Activated naive CD4-positive, alpha-beta T cell treated with anti-CD3 and anti-CD28 coated beads, Interleukin-2, amount 10 ng/mL, durations not matched to agents 7 days and 5 days (primary cell): ENCODE data around the gene ZNF784.

ENCODE experiments used
- CTCF ChIA-PET: fragments of 350-600 bp; sonication (Branson Sonifier 250); formaldehyde crosslinking; loops from one replicate; lab custom pipeline; 2021; ENCODE audit warnings: antibody characterized with exemption; lab: Charles Lee
- DNase-seq: peaks from one replicate; pipeline ENCODE4 v3.0.0-alpha.2; 2020
- H3K27ac Mint-ChIP-seq: one replicate; pipeline ENCODE4 v1.8.0; 2021; ENCODE audit warnings: mild to moderate bottlenecking, moderate library complexity, mixed read lengths
- H3K27me3 Mint-ChIP-seq: one replicate; pipeline ENCODE4 v1.8.0; 2021; ENCODE audit warnings: mild to moderate bottlenecking, mixed read lengths
- H3K36me3 Mint-ChIP-seq: one replicate; pipeline ENCODE4 v1.8.0; 2021; ENCODE audit warnings: mixed read lengths
- H3K4me1 Mint-ChIP-seq: one replicate; pipeline ENCODE4 v1.8.0; 2021; ENCODE audit warnings: mixed read lengths
- H3K4me3 Mint-ChIP-seq: one replicate; pipeline ENCODE4 v1.8.0; 2021; ENCODE audit warnings: mild to moderate bottlenecking, moderate library complexity, mixed read lengths
- H3K9me3 Mint-ChIP-seq: one replicate; pipeline ENCODE4 v1.8.0; 2021; ENCODE audit warnings: mixed read lengths

ZNF784 gene

DNA sequence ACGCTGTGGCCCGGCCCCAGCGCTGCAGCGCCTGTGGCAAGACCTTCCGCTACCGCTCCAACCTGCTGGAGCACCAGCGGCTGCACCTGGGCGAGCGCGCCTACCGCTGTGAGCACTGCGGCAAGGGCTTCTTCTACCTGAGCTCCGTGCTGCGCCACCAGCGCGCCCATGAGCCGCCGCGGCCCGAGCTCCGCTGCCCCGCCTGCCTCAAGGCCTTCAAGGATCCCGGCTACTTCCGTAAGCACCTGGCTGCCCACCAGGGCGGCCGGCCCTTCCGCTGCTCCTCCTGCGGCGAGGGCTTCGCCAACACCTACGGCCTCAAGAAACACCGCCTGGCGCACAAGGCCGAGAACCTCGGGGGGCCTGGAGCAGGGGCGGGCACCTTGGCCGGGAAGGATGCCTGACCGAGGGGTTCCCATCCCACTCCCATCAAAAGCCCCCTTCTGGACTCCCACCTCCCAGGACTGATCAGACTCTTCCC, 7.9 kb downstream of the ZNF784 start:
- peaks cover 46% of the 10 kb centered on the region for H3K36me3 Mint-ChIP-seq
- CTCF ChIA-PET = interaction anchor here (2.8 kb wide), 1 partner anchor 10 kb away, joined by 11 read pairs; the partner anchor contains the start of gene ZNF865
- no peaks in the 10 kb centered on the region for H3K27me3 Mint-ChIP-seq
- H3K9me3 Mint-ChIP-seq = no peaks in the 10 kb centered on the region
- no peak overlapping the region for H3K4me3 Mint-ChIP-seq
- H3K4me1 Mint-ChIP-seq = peaks cover 15% of the 10 kb centered on the region
- H3K27ac Mint-ChIP-seq = no peak overlapping the region
- no peak for DNase-seq

DNA sequence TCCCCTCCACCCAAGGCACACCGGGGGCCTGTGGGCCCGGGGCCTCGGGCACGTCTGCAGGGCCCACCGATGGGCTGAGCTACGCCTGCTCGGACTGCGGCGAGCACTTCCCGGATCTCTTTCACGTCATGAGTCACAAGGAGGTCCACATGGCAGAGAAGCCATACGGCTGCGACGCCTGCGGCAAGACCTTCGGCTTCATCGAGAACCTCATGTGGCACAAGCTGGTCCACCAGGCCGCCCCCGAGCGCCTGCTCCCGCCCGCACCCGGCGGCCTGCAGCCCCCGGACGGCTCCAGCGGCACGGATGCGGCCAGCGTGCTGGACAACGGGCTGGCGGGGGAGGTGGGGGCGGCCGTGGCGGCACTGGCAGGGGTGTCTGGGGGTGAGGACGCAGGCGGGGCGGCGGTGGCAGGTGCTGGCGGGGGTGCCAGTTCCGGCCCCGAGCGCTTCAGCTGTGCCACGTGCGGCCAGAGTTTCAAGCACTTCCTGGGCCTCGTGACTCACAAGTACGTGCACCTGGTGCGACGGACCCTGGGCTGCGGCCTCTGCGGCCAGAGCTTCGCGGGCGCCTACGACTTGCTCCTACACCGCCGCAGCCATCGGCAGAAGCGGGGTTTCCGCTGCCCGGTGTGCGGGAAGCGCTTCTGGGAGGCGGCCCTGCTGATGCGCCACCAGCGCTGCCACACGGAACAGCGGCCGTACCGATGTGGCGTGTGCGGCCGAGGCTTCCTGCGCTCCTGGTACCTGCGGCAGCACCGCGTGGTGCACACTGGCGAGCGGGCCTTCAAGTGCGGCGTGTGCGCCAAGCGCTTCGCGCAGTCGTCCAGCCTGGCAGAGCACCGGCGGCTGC, 8.6 kb downstream of the ZNF784 start:
- CTCF ChIA-PET = no interaction called here
- H3K4me1 Mint-ChIP-seq = peaks cover 14% of the 10 kb centered on the region
- DNase-seq = no peak
- no peak overlapping the region for H3K4me3 Mint-ChIP-seq
- no peaks in the 10 kb centered on the region for H3K9me3 Mint-ChIP-seq
- no peaks in the 10 kb centered on the region for H3K27me3 Mint-ChIP-seq
- H3K27ac Mint-ChIP-seq = no peak overlapping the region
- peaks cover 44% of the 10 kb centered on the region for H3K36me3 Mint-ChIP-seq

DNA sequence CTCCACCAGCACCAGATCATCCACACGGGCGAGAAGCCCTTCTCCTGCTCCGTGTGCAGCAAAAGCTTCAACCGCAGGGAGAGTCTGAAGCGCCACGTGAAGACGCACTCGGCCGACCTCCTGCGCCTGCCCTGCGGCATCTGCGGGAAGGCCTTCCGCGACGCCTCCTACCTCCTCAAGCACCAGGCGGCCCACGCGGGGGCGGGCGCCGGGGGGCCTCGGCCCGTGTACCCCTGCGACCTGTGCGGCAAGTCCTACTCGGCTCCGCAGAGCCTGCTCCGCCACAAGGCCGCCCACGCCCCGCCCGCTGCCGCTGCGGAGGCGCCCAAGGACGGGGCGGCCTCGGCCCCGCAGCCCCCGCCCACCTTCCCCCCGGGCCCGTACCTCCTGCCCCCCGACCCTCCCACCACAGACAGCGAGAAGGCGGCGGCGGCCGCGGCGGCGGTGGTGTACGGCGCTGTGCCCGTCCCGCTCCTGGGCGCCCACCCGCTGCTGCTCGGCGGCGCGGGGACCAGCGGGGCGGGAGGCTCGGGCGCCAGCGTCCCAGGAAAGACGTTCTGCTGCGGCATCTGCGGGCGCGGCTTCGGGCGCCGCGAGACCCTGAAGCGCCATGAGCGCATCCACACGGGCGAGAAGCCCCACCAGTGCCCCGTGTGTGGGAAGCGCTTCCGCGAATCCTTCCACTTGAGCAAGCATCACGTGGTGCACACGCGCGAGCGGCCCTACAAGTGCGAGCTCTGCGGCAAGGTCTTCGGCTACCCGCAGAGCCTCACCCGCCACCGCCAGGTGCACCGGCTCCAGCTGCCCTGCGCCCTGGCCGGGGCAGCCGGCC, 9.4 kb downstream of the ZNF784 start:
- H3K4me3 Mint-ChIP-seq = no peak overlapping the region
- peaks cover 41% of the 10 kb centered on the region for H3K36me3 Mint-ChIP-seq
- H3K27me3 Mint-ChIP-seq = no peaks in the 10 kb centered on the region
- H3K9me3 Mint-ChIP-seq = no peaks in the 10 kb centered on the region
- CTCF ChIA-PET = no interaction called here
- no peak for DNase-seq
- no peak overlapping the region for H3K27ac Mint-ChIP-seq
- peaks cover 10% of the 10 kb centered on the region for H3K4me1 Mint-ChIP-seq

DNA sequence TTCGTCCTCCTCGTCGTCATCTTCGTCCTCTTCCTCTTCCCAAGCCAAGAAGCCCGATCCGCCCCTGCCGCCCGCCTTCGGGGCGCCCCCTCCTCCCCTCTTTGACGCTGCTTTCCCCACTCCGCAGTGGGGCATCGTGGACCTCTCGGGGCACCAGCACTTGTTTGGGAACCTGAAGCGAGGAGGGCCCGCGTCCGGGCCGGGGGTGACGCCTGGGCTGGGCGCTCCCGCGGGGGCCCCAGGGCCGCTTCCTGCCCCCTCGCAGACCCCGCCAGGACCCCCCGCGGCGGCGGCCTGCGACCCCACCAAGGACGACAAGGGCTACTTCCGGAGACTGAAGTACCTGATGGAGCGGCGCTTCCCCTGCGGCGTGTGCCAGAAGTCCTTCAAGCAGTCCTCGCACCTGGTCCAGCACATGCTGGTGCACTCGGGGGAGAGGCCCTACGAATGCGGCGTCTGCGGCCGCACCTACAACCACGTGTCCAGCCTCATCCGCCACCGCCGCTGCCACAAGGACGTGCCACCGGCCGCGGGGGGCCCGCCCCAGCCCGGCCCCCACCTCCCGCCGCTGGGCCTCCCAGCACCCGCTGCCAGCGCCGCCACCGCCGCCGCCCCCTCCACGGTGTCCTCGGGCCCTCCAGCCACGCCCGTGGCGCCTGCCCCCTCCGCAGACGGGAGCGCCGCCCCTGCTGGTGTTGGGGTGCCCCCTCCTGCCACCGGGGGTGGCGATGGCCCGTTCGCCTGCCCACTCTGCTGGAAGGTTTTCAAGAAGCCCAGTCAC, 10.2 kb downstream of the ZNF784 start:
- Mint-ChIP-seq H3K9me3 (no peaks in the 10 kb centered on the region), H3K36me3 (peaks cover 42% of the 10 kb centered on the region), H3K27ac (no peak overlapping the region), H3K27me3 (no peaks in the 10 kb centered on the region), H3K4me3 (no peak overlapping the region), H3K4me1 (peaks cover 9% of the 10 kb centered on the region)
- CTCF ChIA-PET = no interaction called here
- DNase-seq = no peak

DNA sequence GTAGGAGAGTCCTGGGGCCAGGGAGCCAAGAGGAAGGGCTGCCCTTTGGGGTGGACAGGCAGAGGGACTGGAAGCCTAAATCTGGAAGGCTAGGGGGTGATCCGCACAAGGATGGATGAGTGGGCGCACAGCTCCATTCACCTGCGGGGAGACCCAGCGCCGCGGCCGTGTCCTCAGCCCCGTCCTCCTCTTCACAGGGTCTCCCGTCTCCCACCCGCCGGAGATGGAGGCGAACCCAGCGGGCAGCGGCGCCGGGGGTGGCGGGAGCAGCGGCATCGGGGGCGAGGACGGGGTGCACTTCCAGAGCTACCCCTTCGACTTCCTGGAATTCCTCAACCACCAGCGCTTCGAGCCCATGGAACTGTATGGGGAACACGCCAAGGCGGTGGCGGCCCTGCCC, 11.0 kb downstream of the ZNF784 start:
- H3K36me3 Mint-ChIP-seq = peaks cover 42% of the 10 kb centered on the region
- H3K27ac Mint-ChIP-seq = no peak overlapping the region

DNA sequence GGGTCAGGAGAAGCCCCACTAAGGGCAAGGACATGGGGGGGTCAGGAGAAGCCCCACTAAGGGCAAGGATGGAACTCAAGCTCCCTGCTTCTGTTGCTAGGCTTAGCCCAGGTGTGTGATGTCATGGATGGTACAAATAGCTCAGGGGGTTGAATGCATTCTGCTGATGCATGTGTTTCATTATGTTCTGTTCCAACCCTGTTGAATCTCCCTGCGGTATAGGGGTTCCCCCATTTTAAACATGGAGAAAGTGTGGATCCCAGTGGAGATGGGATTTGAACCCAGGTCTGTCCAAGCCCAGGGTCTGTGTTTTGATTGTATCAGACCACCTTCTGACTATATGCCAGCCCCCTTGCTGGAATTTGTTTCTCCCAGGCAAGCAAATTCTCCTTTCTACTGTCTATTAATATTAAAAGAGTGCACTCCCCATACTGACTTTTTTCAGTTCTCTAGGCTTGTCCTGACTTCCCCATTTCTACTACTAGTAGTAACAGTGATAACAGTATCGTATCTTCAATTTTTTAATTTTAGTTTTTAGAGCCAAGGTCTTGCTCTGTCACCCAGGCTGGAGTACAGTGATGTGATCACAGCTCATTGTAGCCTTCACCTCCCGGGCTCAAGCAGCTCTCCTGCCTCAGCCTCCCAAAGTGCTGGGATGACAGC, 12.3 kb downstream of the ZNF784 start:
- Mint-ChIP-seq H3K36me3 (peaks cover 39% of the 10 kb centered on the region), H3K4me1 (peaks cover 19% of the 10 kb centered on the region), H3K27ac (no peak overlapping the region), H3K4me3 (no peak overlapping the region), H3K9me3 (no peaks in the 10 kb centered on the region), H3K27me3 (no peaks in the 10 kb centered on the region)
- CTCF ChIA-PET = no interaction called here
- no peak for DNase-seq

More for the DNA sequence above, 11.0 kb downstream of the ZNF784 start:
- CTCF ChIA-PET = no interaction called here
- Mint-ChIP-seq H3K9me3 (no peaks in the 10 kb centered on the region), H3K27me3 (no peaks in the 10 kb centered on the region), H3K4me3 (no peak overlapping the region), H3K4me1 (peaks cover 9% of the 10 kb centered on the region)
- no peak for DNase-seq

DNA sequence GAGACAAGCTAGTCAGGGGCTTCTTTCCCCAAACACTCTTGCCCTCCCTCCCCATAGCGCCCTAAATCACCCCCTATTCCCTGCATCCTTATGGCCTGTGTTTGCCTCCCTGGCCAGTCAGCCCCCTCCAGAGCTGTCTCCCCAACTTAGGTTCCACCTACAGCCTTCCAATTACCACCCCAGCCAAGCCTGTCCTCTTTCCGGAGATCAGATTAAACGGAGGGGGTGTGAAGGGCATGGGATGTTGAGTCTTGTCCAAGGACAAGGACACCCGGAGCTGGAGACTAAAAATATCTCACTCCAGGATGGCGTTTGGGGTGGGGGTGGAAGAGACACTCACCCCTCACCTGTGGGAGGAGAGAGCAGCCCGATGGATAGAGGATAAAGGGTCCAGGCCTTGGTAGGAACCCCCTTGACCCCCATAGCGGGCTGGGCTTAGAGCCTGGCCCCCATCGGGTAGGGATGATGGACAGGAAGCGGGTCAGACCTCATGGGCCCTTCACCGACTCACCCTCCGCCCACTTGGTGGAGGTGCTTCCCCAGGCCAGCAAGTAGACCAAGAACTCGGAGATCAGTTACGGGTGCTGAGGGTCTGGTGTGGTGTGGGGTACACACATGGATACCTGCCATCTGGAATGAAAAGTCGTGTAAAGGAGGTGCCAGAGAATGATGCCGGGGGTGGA, 12.9 kb downstream of the ZNF784 start:
- Mint-ChIP-seq H3K4me1 (peaks cover 26% of the 10 kb centered on the region), H3K36me3 (peaks cover 39% of the 10 kb centered on the region), H3K4me3 (no peak overlapping the region), H3K27ac (no peak overlapping the region), H3K9me3 (no peaks in the 10 kb centered on the region), H3K27me3 (no peaks in the 10 kb centered on the region)
- CTCF ChIA-PET = no interaction called here
- DNase-seq = no peak

DNA sequence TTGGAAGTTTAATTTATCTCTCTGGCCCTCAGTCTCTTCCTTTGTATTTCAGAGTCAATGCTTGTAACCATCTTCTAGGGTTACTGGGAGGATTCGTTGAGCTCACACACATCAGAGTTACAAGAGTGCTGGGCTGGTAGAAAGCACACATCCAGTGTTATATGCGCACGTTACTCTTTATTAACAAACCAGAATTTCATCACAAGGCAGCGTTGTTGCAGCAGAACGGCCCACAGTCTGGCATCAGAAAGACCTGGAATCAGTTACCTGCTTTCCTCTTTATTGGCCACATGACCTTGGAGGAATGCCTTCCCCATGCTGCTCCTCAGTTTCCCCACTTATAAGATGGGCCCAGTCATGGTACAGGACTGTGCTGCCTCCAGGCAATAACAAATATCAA, 15.0 kb downstream of the ZNF784 start:
- H3K27ac Mint-ChIP-seq = no peak overlapping the region
- H3K4me1 Mint-ChIP-seq = peaks cover 39% of the 10 kb centered on the region
- no peaks in the 10 kb centered on the region for H3K9me3 Mint-ChIP-seq
- H3K36me3 Mint-ChIP-seq = peaks cover 42% of the 10 kb centered on the region
- no peak overlapping the region for H3K4me3 Mint-ChIP-seq
- DNase-seq = no peak
- CTCF ChIA-PET = no interaction called here
- H3K27me3 Mint-ChIP-seq = no peaks in the 10 kb centered on the region

DNA sequence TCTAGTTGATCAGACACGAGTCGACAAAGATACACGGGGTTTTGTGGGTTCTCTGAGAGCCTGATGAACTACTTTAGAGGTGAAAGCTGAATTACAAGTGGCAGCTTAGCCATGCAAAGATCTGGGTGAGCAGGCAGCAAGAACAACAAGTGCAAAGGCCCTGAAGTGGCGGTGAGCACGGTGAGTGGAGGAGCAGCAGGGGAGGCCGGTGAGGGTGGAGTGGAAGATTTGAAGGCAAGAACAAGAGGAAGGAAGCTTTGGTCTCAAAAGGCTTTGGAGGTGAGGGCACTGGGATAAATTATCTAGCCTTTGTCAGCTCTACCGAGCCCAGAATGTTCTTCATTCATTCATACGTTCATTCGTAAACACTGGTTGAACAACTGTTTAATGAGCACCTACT, 17.5 kb downstream of the ZNF784 start:
- Mint-ChIP-seq H3K9me3 (no peaks in the 10 kb centered on the region), H3K27me3 (no peaks in the 10 kb centered on the region), H3K4me1 (peaks cover 50% of the 10 kb centered on the region), H3K27ac (peak overlapping the region; percentile 93), H3K36me3 (peaks cover 39% of the 10 kb centered on the region), H3K4me3 (peak overlapping the region; percentile 89)
- CTCF ChIA-PET = interaction anchor here (0.7 to 2.5 kb wide), 22 partner anchors 11 to 466 kb away, joined by 3 to 21 read pairs (median 5); partner anchors contain the start of genes ISOC2, U2AF2, ZNF579 and ZNF784
- no peak for DNase-seq

DNA sequence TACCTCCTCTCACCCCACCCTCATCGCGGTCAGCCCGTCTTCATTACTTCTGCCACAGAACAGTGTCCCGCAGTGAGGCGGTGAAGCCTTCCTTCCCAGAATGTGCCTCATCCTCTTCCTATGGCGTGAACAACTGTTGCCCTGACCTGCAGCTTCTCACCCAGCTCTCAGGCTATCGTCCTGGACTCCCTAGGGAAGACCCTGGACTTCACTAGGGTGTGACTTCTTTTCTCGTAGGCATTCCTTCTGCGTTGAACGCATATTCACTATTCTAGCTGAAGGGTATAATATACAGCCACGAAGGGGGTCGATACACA, 17.9 kb downstream of the ZNF784 start:
- Mint-ChIP-seq H3K27me3 (no peaks in the 10 kb centered on the region), H3K4me1 (peaks cover 54% of the 10 kb centered on the region), H3K36me3 (peaks cover 42% of the 10 kb centered on the region), H3K27ac (peak overlapping the region; percentile 93), H3K9me3 (no peaks in the 10 kb centered on the region), H3K4me3 (peak overlapping the region; percentile 89)
- CTCF ChIA-PET = interaction anchor here (0.7 to 2.5 kb wide), 23 partner anchors 11 to 465 kb away, joined by 3 to 21 read pairs (median 4); partner anchors contain the start of genes ISOC2, U2AF2, ZNF579 and ZNF784
- no peak for DNase-seq

DNA sequence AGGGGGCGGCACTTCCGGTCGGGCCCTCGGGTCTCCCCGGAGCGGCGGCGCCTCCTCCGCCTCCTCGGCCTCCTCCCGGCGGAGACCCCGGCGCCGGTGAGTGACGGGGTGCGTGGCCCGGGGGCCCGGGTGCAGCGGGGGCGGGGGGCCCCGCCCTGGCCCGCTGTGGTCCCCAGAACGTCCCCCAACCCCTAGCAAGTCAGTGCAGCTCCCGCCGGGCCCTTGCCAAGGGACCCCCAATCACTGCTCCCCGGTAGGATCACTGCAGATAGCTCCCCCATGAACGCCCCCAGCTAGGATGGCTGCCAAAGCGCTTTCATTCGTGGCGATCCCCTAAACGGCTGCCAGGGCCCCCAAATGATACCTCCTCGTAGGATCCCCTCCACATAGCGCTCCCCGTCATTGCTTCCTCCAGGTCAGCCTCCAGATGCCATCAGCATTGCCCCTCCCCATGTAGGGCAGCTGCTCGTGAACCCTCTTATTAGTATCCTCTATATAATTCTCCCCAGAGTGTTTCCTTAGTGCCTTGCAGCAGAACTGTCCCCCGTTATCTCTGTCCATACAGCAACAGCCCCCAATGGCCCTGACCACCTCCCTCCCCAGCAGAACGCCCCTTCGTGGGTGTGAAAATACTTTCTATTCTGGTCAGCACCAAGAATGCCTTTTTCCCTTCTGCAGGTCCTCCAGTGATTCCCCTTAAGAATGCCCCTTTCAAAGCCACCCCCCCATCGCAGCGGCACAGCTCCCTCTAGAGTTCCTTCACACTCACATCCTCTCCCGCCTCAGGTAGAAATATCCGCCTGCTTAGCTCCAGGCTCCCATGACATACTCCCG, 18.5 kb downstream of the ZNF784 start, which contains the start of gene ZNF865:
ZNF865 (plus strand) TSS at position 11 of the 834 bp plus-strand sequence. CDS start 7,972 bp downstream, outside the sequence.
- no peaks in the 10 kb centered on the region for H3K27me3 Mint-ChIP-seq
- CTCF ChIA-PET = interaction anchor here (0.7 to 2.5 kb wide), 24 partner anchors 11 to 465 kb away, joined by 3 to 21 read pairs (median 4); partner anchors contain the start of genes ISOC2, U2AF2, ZNF579 and ZNF784
- H3K4me1 Mint-ChIP-seq = peaks cover 59% of the 10 kb centered on the region

DNA sequence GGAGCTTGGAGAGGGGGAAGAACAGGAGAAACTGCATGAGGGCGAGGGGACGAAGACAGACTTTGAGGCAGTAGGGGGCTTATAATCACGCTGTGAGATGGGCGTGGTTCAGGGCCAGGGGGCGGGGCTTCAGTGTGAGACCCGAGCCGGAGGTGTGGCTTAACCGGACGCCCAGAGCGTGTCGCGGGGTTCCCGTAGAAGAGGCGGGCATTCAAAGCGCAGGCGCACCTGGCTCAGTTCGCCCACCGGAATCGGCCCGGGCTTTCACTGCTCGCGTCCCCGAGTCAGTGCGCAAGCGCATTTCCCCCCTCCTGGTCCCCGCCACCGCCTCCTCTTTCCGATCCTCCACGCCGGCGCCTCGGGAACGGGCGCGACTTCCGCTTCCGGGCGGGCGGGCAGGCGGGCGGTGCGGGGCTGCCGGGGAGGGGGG, 19.1 kb downstream of the ZNF784 start:
- Mint-ChIP-seq H3K9me3 (no peaks in the 10 kb centered on the region), H3K27me3 (no peaks in the 10 kb centered on the region), H3K27ac (peak overlapping the region; percentile 98), H3K36me3 (peaks cover 34% of the 10 kb centered on the region), H3K4me1 (peaks cover 56% of the 10 kb centered on the region), H3K4me3 (peak overlapping the region; percentile 93)
- peak; percentile 99 for DNase-seq
- CTCF ChIA-PET = interaction anchor here (0.8 to 2.5 kb wide), 15 partner anchors 12 to 147 kb away, joined by 3 to 21 read pairs (median 5); partner anchors contain the start of gene ZNF784

More for the DNA sequence above, 18.5 kb downstream of the ZNF784 start, which contains the start of gene ZNF865:
- H3K9me3 Mint-ChIP-seq = no peaks in the 10 kb centered on the region
- H3K4me3 Mint-ChIP-seq = peak within 1 kb of the TSS; percentile 93
- DNase-seq = peak; percentile 81
- H3K27ac Mint-ChIP-seq = peak within 1 kb of the TSS; percentile 98
- peaks cover 38% of the 10 kb centered on the region for H3K36me3 Mint-ChIP-seq
